ENCODE measurements around the gene RHBDD1.

DNA sequence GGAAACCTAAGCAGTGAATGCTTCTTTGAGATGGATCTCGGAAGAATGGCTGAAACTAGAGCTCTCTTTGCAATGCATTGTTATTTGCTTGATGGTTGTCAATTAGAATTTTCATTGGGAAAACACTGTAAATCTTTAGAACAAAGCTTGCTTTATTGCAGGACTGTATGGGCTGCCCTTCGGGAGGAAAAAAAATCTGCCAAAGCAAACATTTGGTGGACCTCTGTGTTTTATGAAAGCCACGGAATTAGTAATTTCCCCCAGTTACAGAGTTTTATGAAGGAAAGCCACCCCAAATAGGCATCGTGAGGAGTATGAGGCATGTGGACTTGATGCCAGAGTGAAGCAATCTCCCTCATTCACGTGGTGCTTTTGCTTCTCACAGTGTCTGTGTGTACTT is 33.5 kb downstream of the RHBDD1 start:
- TF ChIP-seq, protein P1, sequence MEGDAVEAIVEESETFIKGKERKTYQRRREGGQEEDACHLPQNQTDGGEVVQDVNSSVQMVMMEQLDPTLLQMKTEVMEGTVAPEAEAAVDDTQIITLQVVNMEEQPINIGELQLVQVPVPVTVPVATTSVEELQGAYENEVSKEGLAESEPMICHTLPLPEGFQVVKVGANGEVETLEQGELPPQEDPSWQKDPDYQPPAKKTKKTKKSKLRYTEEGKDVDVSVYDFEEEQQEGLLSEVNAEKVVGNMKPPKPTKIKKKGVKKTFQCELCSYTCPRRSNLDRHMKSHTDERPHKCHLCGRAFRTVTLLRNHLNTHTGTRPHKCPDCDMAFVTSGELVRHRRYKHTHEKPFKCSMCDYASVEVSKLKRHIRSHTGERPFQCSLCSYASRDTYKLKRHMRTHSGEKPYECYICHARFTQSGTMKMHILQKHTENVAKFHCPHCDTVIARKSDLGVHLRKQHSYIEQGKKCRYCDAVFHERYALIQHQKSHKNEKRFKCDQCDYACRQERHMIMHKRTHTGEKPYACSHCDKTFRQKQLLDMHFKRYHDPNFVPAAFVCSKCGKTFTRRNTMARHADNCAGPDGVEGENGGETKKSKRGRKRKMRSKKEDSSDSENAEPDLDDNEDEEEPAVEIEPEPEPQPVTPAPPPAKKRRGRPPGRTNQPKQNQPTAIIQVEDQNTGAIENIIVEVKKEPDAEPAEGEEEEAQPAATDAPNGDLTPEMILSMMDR (IDR thresholded peaks at IDR 0.05; ENCODE audit: low read length) = no peak
- no peak for TF ChIP-seq EZH2 (IDR thresholded peaks at IDR 0.05; ENCODE audit: borderline replicate concordance, low read length)
